Lung (tissue), 12 donors: Measurements from ENCODE around the gene SEL1L3. TPM values are rescaled to one million over a fixed set of nuclear protein-coding genes. Genes with fewer than 3 reads are reported as not detected.

Source experiments
- ATAC-seq: fragments of 200-7000 bp; cut with Tn5 transposase; one replicate; pipeline ENCODE4 v1.9.1; 2020; ENCODE audit warnings: moderate number of reproducible peaks; ENCODE audit not compliant: insufficient read depth, low FRiP score
- DNase-seq, 3 donors: peaks; one replicate each; pipeline ENCODE4 v3.0.0-alpha.2; 2013 to 2017
- H3K27ac ChIP-seq, 2 donors: one replicate each; pipeline ENCODE4 v1.5.1; 2013; ENCODE audit warnings: mild to moderate bottlenecking in 2 of 2, moderate library complexity in 2 of 2, control low read depth in 1 of 2, inconsistent platforms in 1 of 2, low read depth in 1 of 2, low read length in 1 of 2
- H3K27me3 ChIP-seq, 3 donors: one replicate each; pipeline ENCODE4 v1.5.1; 2013; ENCODE audit warnings: low read length in 2 of 3; ENCODE audit not compliant: control insufficient read depth in 3 of 3, insufficient read depth in 3 of 3
- H3K36me3 ChIP-seq, 4 donors: one replicate each; pipeline ENCODE4 v1.5.1; 2013; ENCODE audit warnings: low read length in 4 of 4, mild to moderate bottlenecking in 1 of 4, moderate library complexity in 1 of 4; ENCODE audit not compliant: control insufficient read depth in 4 of 4, insufficient read depth in 4 of 4
- H3K4me1 ChIP-seq, 5 donors: one replicate each; pipeline ENCODE4 v1.5.1; 2013; ENCODE audit warnings: low read length in 5 of 5, mild to moderate bottlenecking in 2 of 5, moderate library complexity in 1 of 5; ENCODE audit not compliant: control insufficient read depth in 5 of 5, insufficient read depth in 5 of 5
- H3K4me3 ChIP-seq: one replicate; pipeline ENCODE4 v1.5.1; 2013; ENCODE audit warnings: mild to moderate bottlenecking, control low read depth, moderate library complexity
- H3K9ac ChIP-seq, 2 donors: one replicate each; pipeline ENCODE4 v1.5.1; 2013; ENCODE audit warnings: low read length in 2 of 2, control low read depth in 1 of 2; ENCODE audit not compliant: insufficient read depth in 1 of 2
- H3K9me3 ChIP-seq, 4 donors: one replicate each; pipeline ENCODE4 v1.5.1; 2013; ENCODE audit warnings: low read length in 3 of 4, mild to moderate bottlenecking in 1 of 4, moderate library complexity in 1 of 4; ENCODE audit not compliant: control insufficient read depth in 4 of 4, insufficient read depth in 3 of 4
- CTCF ChIP-seq: IDR thresholded peaks from 2 replicates; pipeline ENCODE4 v1.5.1; 2012; ENCODE audit warnings: mild to moderate bottlenecking; ENCODE audit errors: control extremely low read depth, extremely low read depth
- WGBS, 2 donors: extraction: QIAGEN DNeasy Blood & Tissue Kit; methylation state at CpG; one replicate each; pipeline ENCODE4 v1.1.7; 2013; 5-methylcytosine and 5-hydroxymethylcytosine counted together
- polyA plus RNA-seq, 2 donors: library from polyadenylated mRNA; stranded (reverse); fragments of 200-250 nt; gene quantifications; one replicate each; pipeline ENCODE4 v1.2.1, GENCODE V29; 2013
- total RNA-seq, 2 donors: library from RNA; depleted of rRNA in 1 of 2; stranded (reverse); fragments of >200 nt in 1 of 2; gene quantifications; one replicate each; pipeline ENCODE4 v1.2.1, GENCODE V29; 2014 to 2021
- donor health status: control.
- donor health status: control.
- donor health status: Bipolar disorder and iron deficiency.
- donor health status: healthy.
- donor health status: DM: yes; HTN: yes; CAD: no.

SEL1L3 gene
- total and polyA plus RNA-seq, 4 donors = 29.2 to 93.3 (median 57.1) TPM

GRCh38 chr4:25863831-25864418 is 1.1 kb upstream of the SEL1L3 start:
- H3K9ac ChIP-seq = no peak overlapping the region
- H3K36me3 ChIP-seq = no peaks in the 10 kb centered on the region
- ATAC-seq = no peak
- no peak for TF ChIP-seq CTCF
- 66 to 73% methylated on average over 29 of the region's 29 CpGs for WGBS, 2 donors
- H3K4me1 ChIP-seq = peaks cover 0 to 18% (median 14%) of the 10 kb centered on the region in 5 donors
- H3K27me3 ChIP-seq = peaks cover 0 to 10% (median 9%) of the 10 kb centered on the region in 3 donors
- H3K27ac ChIP-seq = peak overlapping the region in 1 of 2 donors; percentile 78
- DNase-seq = no peak
- H3K9me3 ChIP-seq = no peaks in the 10 kb centered on the region
- H3K4me3 ChIP-seq = no peak overlapping the region

GRCh38 chr4:25863347-25863784 is 578 bp upstream of the SEL1L3 start:
- no peaks in the 10 kb centered on the region for H3K36me3 ChIP-seq
- no peak overlapping the region for H3K9ac ChIP-seq
- peaks cover 0 to 10% (median 9%) of the 10 kb centered on the region in 3 donors for H3K27me3 ChIP-seq
- 9 to 10% methylated on average over 26 of the region's 26 CpGs for WGBS, 2 donors
- DNase-seq = peak in 2 of 3 donors; percentile 27 to 37
- peaks cover 0 to 18% (median 10%) of the 10 kb centered on the region in 5 donors for H3K4me1 ChIP-seq
- TF ChIP-seq CTCF = no peak
- H3K4me3 ChIP-seq = peak overlapping the region; percentile 31
- peak overlapping the region in 1 of 2 donors; percentile 78 for H3K27ac ChIP-seq
- H3K9me3 ChIP-seq = no peaks in the 10 kb centered on the region
- ATAC-seq = peak; percentile 16

DNA sequence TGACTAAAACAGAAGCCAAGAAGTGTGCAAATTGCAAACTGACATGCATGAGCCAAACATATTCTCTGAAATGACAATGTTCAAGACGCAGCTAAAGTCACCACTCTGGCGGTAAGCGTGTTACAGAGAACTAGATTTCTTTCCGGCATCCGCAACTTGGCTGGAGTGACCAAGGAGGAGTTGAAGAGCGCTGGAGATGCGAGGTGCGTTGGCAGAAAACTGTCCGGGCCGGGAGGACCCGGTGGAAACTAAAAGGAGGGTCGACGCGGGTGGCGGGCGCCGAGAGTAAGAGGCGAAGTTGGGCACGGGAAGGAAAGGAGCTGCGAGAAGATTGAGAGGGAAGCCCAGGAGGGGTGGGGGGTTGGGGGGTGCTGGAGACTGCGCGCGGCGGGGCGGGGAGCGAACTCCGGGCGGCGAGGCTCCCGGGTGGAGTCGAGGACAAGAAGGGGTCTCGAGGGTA is 807 bp downstream of the SEL1L3 start:
- Histone ChIP-seq H3K4me3 (peak overlapping the region; percentile 58), H3K4me1 (peaks cover 0 to 22% (median 16%) of the 10 kb centered on the region in 5 donors), H3K27me3 (peaks cover 0 to 10% (median 9%) of the 10 kb centered on the region in 3 donors), H3K9ac (peak overlapping the region in 1 of 2 donors; percentile 56), H3K27ac (peak overlapping the region; percentile 1 to 85), H3K9me3 (no peaks in the 10 kb centered on the region), H3K36me3 (no peaks in the 10 kb centered on the region)
- DNase-seq (peak; percentile 34 to 58 (median 48)), ATAC-seq (no peak)
- TF ChIP-seq CTCF = no peak
- WGBS, 2 donors = 1% methylated on average over 28 to 32 of the region's 32 CpGs
